ENCODE measurements around the gene BEST2.

BEST2 gene

GRCh38 chr19:12801466-12802266 lies 50.1 kb downstream of the BEST2 start, which contains the start of the genes PRDX2 and THSD8:
PRDX2 (minus strand) TSS chr19:12801800; CDS start chr19:12801261, 539 bp downstream.
THSD8 (plus strand) TSS chr19:12802069; CDS start chr19:12802072, 3 bp downstream.
- DNase-seq (ENCODE audit: low spot score): peak; percentile 77

- peak; percentile 32 for DNase-seq (ENCODE audit: low spot score)
These were observed 50.9 kb downstream of the BEST2 start for GRCh38 chr19:12802267-12803106.

GRCh38 chr19:12804051-12804450 lies 52.5 kb downstream of the BEST2 start:
- DNase-seq (ENCODE audit: low spot score): no peak

DNA sequence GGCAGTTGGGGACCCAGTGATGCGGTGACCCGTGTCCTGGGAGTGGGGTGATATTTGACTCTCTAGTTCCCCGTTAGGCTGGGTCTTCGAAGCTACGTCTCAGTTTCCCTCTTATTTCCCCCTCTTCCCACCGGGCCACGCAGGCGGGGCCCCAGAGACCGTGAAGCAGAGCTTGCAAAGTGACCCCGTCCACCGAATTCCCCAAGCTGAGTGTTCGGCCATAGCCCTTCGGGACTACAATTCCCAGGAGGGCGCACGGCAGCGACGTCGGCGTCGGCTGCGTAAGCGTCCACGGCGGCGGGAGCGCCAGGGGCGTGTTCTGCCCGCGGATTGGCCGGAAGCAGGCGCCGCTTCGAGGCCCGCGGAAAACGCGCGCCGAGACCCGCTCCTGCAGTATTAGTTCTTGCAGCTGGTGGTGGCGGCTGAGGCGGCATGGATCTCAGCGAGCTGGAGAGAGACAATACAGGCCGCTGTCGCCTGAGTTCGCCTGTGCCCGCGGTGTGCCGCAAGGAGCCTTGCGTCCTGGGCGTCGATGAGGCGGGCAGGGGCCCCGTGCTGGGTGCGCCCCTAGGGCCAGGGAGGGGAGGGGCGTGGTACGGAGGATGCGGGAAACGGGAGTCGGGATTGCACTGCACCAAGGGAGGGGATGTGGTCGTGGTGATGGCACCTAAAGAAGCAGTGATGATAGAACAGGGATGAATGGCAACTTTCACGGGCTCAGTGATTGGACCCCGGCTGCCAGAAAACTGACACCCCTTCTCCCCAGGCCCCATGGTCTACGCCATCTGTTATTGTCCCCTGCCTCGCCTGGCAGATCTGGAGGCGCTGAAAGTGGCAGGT lies 54.9 kb downstream of the BEST2 start, which contains the start of gene RNASEH2A:
Gene RNASEH2A, plus strand, starts transcription at position 343 of the 840 bp plus-strand sequence. Its CDS starts 90 bp downstream, at position 433.
- peak; percentile 93 for DNase-seq (ENCODE audit: low spot score)
